ENCODE results near the gene SLC2A9. TPM values are rescaled to one million over a fixed set of nuclear protein-coding genes. Genes with fewer than 3 reads are reported as not detected.
A peak's percentile ranks its signal among the peaks of the same experiment; 100 is the strongest.

Gene SLC2A9
- total and polyA plus RNA-seq, 2 of the 13 experiments (the other 11 are each of a cell fraction or from before 2014, with no cell fraction given): 36.2 to 42.3 TPM

- TF ChIP-seq NRL (CRISPR knock-in tag; IDR thresholded peaks at IDR 0.05; ENCODE audit: borderline replicate concordance): no peak
- TF ChIP-seq PREB (CRISPR knock-in tag; IDR thresholded peaks at IDR 0.05): no peak
- TF ChIP-seq ZNF468 (CRISPR knock-in tag; IDR thresholded peaks at IDR 0.05): no peak
- TF ChIP-seq GFI1 (CRISPR knock-in tag; IDR thresholded peaks at IDR 0.05; ENCODE audit: borderline replicate concordance): no peak
- no peak for TF ChIP-seq ZNF256 (CRISPR knock-in tag; conservative IDR thresholded peaks at IDR 0.05)
- TF ChIP-seq JUNB (CRISPR knock-in tag; IDR thresholded peaks at IDR 0.05; ENCODE audit: borderline replicate concordance): no peak
- TF ChIP-seq HNF4A (CRISPR knock-in tag; IDR thresholded peaks at IDR 0.05): peak; percentile 84
- TF ChIP-seq ZNF414 (CRISPR knock-in tag; IDR thresholded peaks at IDR 0.05): no peak
- TF ChIP-seq NFAT5 (CRISPR knock-in tag; IDR thresholded peaks at IDR 0.05): no peak
- TF ChIP-seq SOX6 (IDR thresholded peaks at IDR 0.05): no peak
- peak; percentile 63 for TF ChIP-seq SOX6 (CRISPR knock-in tag; IDR thresholded peaks at IDR 0.05)
- no peak for TF ChIP-seq ISL2 (CRISPR knock-in tag; IDR thresholded peaks at IDR 0.05)
- peak; percentile 60; the same call in 1 of the 2 replicates for TF ChIP-seq SOX5 (CRISPR knock-in tag; IDR thresholded peaks at IDR 0.05; ENCODE audit: borderline replicate concordance)
- no peak for TF ChIP-seq SALL1 (CRISPR knock-in tag; IDR thresholded peaks at IDR 0.05)
- 0 out of 2 replicates have a peak, but pooled peaks have one; percentile 53 for TF ChIP-seq ZNF296 (CRISPR knock-in tag; conservative IDR thresholded peaks at IDR 0.05)
- TF ChIP-seq ZNF407 (CRISPR knock-in tag; IDR thresholded peaks at IDR 0.05; ENCODE audit: not compliant biosample characterization): no peak
Observed at GRCh38 chr4:9963328-9963727, 58.0 kb downstream of the SLC2A9 start (continued).

Data from HepG2 (cell line).